ENCODE measurements around the gene MOSMO. TPM values are rescaled to one million over a fixed set of nuclear protein-coding genes. Genes with fewer than 3 reads are reported as not detected.

Gene MOSMO
- total and polyA plus RNA-seq, 2 donors from 2014 or later = 6.3 to 12.8 TPM

DNA sequence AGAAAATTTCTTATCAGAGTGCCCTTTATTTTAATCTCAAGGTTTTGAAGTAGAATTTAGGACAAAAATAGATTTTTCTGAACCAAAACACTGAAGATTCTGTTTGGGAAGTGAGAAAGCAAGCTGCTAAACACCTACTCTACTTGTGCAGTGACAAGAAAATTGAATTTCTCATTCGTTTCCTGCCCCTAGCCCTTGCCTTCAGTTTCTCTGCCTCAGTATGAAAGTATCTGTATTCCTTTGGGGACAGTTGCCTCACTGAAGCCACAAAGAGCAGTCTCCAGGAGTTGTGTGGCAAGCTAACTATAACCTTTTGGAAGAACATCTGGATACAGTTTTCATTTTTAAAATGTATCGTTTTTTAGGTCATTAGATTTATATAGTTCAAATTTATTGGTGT, 19.7 kb downstream of the MOSMO start:
- no peak overlapping the region for H3K4me3 ChIP-seq (ENCODE audit: low read length in 3 of 3)
- no peaks in the 10 kb centered on the region for H3K27me3 ChIP-seq (ENCODE audit: control insufficient read depth, insufficient read depth, low read length)
- no peak overlapping the region for H3K27ac ChIP-seq (ENCODE audit: low read depth in 2 of 2, low read length in 2 of 2)
- no peak overlapping the region for H3K9ac ChIP-seq (ENCODE audit: low read length in 3 of 3)
- H3K9me3 ChIP-seq (ENCODE audit: control insufficient read depth in 2 of 3, insufficient read depth in 1 of 3, low read length in 3 of 3) = no peaks in the 10 kb centered on the region
- FAIRE-seq (no peak), DNase-seq (no peak)
- intact Hi-C loops (cut with DNase I) = no loop called here
- peaks cover 0 to 2% (median 0%) of the 10 kb centered on the region in 3 donors for H3K36me3 ChIP-seq (ENCODE audit: control insufficient read depth in 2 of 3, insufficient read depth in 3 of 3, low read length in 3 of 3)
- H3K4me1 ChIP-seq (ENCODE audit: control insufficient read depth in 2 of 3, insufficient read depth in 2 of 3, low read depth in 1 of 3, low read length in 3 of 3) = peaks cover 0 to 13% (median 5%) of the 10 kb centered on the region in 3 donors
- TF ChIP-seq, protein P1, sequence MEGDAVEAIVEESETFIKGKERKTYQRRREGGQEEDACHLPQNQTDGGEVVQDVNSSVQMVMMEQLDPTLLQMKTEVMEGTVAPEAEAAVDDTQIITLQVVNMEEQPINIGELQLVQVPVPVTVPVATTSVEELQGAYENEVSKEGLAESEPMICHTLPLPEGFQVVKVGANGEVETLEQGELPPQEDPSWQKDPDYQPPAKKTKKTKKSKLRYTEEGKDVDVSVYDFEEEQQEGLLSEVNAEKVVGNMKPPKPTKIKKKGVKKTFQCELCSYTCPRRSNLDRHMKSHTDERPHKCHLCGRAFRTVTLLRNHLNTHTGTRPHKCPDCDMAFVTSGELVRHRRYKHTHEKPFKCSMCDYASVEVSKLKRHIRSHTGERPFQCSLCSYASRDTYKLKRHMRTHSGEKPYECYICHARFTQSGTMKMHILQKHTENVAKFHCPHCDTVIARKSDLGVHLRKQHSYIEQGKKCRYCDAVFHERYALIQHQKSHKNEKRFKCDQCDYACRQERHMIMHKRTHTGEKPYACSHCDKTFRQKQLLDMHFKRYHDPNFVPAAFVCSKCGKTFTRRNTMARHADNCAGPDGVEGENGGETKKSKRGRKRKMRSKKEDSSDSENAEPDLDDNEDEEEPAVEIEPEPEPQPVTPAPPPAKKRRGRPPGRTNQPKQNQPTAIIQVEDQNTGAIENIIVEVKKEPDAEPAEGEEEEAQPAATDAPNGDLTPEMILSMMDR (IDR thresholded peaks at IDR 0.05; ENCODE audit: borderline replicate concordance, extremely low read depth, insufficient read depth) = no peak

DNA sequence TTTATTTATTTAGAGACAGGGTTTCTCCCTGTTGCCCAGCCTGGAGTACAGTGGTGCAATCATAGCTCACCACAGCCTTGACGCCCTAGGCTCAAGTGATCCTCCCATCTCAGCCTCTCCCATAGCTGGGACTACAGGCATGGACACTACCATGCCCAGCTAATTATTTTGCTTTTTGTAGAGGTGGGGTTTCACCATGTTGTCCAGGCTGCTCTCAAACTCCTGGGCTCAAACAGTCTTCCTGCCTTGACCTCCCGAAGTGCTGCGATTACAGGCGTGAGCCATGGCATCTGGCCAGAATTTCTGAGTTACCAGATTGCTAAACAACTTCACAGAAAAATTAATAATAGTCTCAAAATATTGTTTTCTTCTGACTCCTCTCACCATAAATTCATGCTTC, 21.7 kb downstream of the MOSMO start:
- DNase-seq (no peak), FAIRE-seq (no peak)
- Histone ChIP-seq H3K9ac (ENCODE audit: low read length in 3 of 3) (no peak overlapping the region), H3K4me1 (ENCODE audit: control insufficient read depth in 2 of 3, insufficient read depth in 2 of 3, low read depth in 1 of 3, low read length in 3 of 3) (peaks cover 0 to 13% (median 5%) of the 10 kb centered on the region in 3 donors), H3K4me3 (ENCODE audit: low read length in 3 of 3) (no peak overlapping the region), H3K9me3 (ENCODE audit: control insufficient read depth in 2 of 3, insufficient read depth in 1 of 3, low read length in 3 of 3) (no peaks in the 10 kb centered on the region), H3K27me3 (ENCODE audit: control insufficient read depth, insufficient read depth, low read length) (no peaks in the 10 kb centered on the region), H3K27ac (ENCODE audit: low read depth in 2 of 2, low read length in 2 of 2) (no peak overlapping the region), H3K36me3 (ENCODE audit: control insufficient read depth in 2 of 3, insufficient read depth in 3 of 3, low read length in 3 of 3) (peaks cover 0 to 2% (median 0%) of the 10 kb centered on the region in 3 donors)
- intact Hi-C loops (cut with DNase I) = no loop called here
- TF ChIP-seq, protein P1 (IDR thresholded peaks at IDR 0.05; ENCODE audit: borderline replicate concordance, extremely low read depth, insufficient read depth) = no peak

DNA sequence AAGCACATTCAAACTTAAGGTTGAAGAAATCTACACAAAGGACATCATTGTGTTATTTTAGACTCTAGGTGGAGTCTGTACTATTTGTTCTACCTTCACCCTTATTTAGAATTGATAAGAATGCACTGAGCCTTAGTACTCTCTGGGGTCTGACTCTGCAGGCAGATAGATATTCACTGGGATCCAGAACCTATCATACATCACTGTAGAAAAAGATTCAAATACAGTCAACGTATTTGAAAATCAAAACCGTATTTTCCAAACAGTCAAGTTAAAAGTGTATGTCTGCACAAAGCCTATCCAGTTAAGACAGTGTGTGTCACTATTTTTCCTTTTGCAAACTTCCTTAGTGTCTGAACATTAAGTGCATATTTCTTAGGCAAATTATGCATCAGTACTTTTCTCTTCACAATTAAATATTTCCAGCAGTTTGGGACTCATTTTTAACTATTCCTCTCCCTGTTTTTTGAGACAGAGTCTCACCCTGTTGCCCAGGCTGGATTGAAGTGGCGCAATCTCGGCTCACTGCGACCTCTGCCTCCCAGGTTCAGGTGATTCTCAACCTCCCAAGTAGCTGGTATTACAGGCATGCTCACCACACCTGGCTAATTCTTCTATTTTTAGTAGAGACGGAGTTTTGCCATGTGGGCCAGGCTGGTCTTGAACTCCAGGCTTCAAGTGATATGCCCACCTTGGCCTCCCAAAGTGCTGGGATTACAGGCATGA, 22.3 kb downstream of the MOSMO start:
- no peak overlapping the region for H3K9ac ChIP-seq (ENCODE audit: low read length in 3 of 3)
- no peak for FAIRE-seq
- no peak for DNase-seq
- intact Hi-C loops (cut with DNase I) = no loop called here
- peaks cover 0 to 2% (median 0%) of the 10 kb centered on the region in 3 donors for H3K36me3 ChIP-seq (ENCODE audit: control insufficient read depth in 2 of 3, insufficient read depth in 3 of 3, low read length in 3 of 3)
- TF ChIP-seq, protein P1 (IDR thresholded peaks at IDR 0.05; ENCODE audit: borderline replicate concordance, extremely low read depth, insufficient read depth) = no peak
- H3K27me3 ChIP-seq (ENCODE audit: control insufficient read depth, insufficient read depth, low read length) = no peaks in the 10 kb centered on the region
- no peak overlapping the region for H3K27ac ChIP-seq (ENCODE audit: low read depth in 2 of 2, low read length in 2 of 2)
- no peak overlapping the region for H3K4me3 ChIP-seq (ENCODE audit: low read length in 3 of 3)
- no peaks in the 10 kb centered on the region for H3K9me3 ChIP-seq (ENCODE audit: control insufficient read depth in 2 of 3, insufficient read depth in 1 of 3, low read length in 3 of 3)
- peaks cover 0 to 13% (median 5%) of the 10 kb centered on the region in 3 donors for H3K4me1 ChIP-seq (ENCODE audit: control insufficient read depth in 2 of 3, insufficient read depth in 2 of 3, low read depth in 1 of 3, low read length in 3 of 3)
